ENCODE results near the gene ZSCAN12. TPM values are rescaled to one million over a fixed set of nuclear protein-coding genes. Genes with fewer than 3 reads are reported as not detected.

Gene ZSCAN12
- total and polyA plus RNA-seq, 2 experiments from 2014 or later: 2.0 to 7.3 TPM

- no peak for TF ChIP-seq REST (IDR thresholded peaks at IDR 0.05; ENCODE audit: unreplicated experiment)
These were observed 28.3 kb downstream of the ZSCAN12 start (continued) for GRCh38 chr6:28371280-28371679.

- no peaks in the 10 kb centered on the region for H3K4me1 Mint-ChIP-seq
- DNase-seq (ENCODE audit: low spot score): no peak
- H3K79me2 ChIP-seq (replicated peaks; ENCODE audit: insufficient read depth): no peaks in the 10 kb centered on the region
- no peaks in the 10 kb centered on the region; the same call in 1 of the 2 replicates for H4K20me1 ChIP-seq (replicated peaks; ENCODE audit: insufficient read depth)
- no peak overlapping the region for H2AFZ ChIP-seq
- no peak overlapping the region for H3K4me3 ChIP-seq
- ATAC-seq: no peak
- no peaks in the 10 kb centered on the region for H3K4me1 ChIP-seq (ENCODE audit: insufficient read depth)
- TF ChIP-seq REST (IDR thresholded peaks at IDR 0.05; ENCODE audit: unreplicated experiment) (no peak), ETS1 (IDR thresholded peaks at IDR 0.05) (no peak), ZNF331 (CRISPR knock-in tag; IDR thresholded peaks at IDR 0.05; ENCODE audit: low read depth) (no peak), CREB1 (CRISPR knock-in tag; IDR thresholded peaks at IDR 0.05; ENCODE audit: low read depth) (no peak), EZH2phosphoT487 (IDR thresholded peaks at IDR 0.05; ENCODE audit: unreplicated experiment) (no peak), NANOG (IDR thresholded peaks at IDR 0.05; ENCODE audit: borderline replicate concordance) (no peak), STAT1 (IDR thresholded peaks at IDR 0.05; ENCODE audit: unreplicated experiment) (no peak)
- no peak overlapping the region for H3K4me3 Mint-ChIP-seq
- H3K36me3 ChIP-seq (ENCODE audit: insufficient read depth): no peaks in the 10 kb centered on the region
- H3K27me3 Mint-ChIP-seq (ENCODE audit: insufficient read depth, low read depth, poor library complexity): no peaks in the 10 kb centered on the region
- no peak overlapping the region for H3K4me2 ChIP-seq
- H3K9me3 Mint-ChIP-seq: no peaks in the 10 kb centered on the region
- H3K27ac ChIP-seq (ENCODE audit: low read depth): no peak overlapping the region
- no peaks in the 10 kb centered on the region for H3K27me3 ChIP-seq (ENCODE audit: insufficient read depth)
- 0 out of 2 replicates have a peak, but pooled peaks cover 4% of the 10 kb centered on the region for H3K9me2 ChIP-seq (ENCODE audit: insufficient read depth)
- no peak overlapping the region for H3K27ac Mint-ChIP-seq
- peaks cover 15% of the 10 kb centered on the region for H3K36me3 Mint-ChIP-seq (ENCODE audit: low read depth)
- no peaks in the 10 kb centered on the region for H3F3A ChIP-seq (replicated peaks; ENCODE audit: low read depth)
These were observed 29.1 kb downstream of the ZSCAN12 start for GRCh38 chr6:28370440-28370839.

Data from GM23338 (cell line).